ENCODE data around the gene REM1. TPM values are rescaled to one million over a fixed set of nuclear protein-coding genes. Genes with fewer than 3 reads are reported as not detected.
"Not testable (repeated sequence)": the region's sequence is repeated elsewhere in the genome, so short reads cannot be mapped to it uniquely, and the experiment has no call there.

The REM1 gene
- polyA plus RNA-seq, 2 donors = 0.31 to 0.60 TPM

- H3K27me3 ChIP-seq (ENCODE audit: control insufficient read depth in 1 of 2, insufficient read depth in 2 of 2, low read length in 2 of 2); H3K4me1 ChIP-seq (ENCODE audit: control insufficient read depth in 2 of 2, insufficient read depth in 2 of 2, low read length in 1 of 2); H3K9me3 ChIP-seq (ENCODE audit: control insufficient read depth in 2 of 2, insufficient read depth in 1 of 2, low read depth in 1 of 2, low read length in 1 of 2); H3K4me3 ChIP-seq (ENCODE audit: low read depth in 1 of 2, low read length in 2 of 2); H3K36me3 ChIP-seq (ENCODE audit: control insufficient read depth in 2 of 2, insufficient read depth in 2 of 2, low read length in 1 of 2); H3K27ac ChIP-seq (ENCODE audit: low read depth in 2 of 2, low read length in 1 of 2): not testable (repeated sequence)
- WGBS, 2 donors = 33 to 34% methylated on average over 20 of the region's 20 CpGs
Measured at GRCh38 chr20:31502884-31503673, 28.0 kb downstream of the REM1 start.

- Histone ChIP-seq H3K27me3 (ENCODE audit: control insufficient read depth in 1 of 2, insufficient read depth in 2 of 2, low read length in 2 of 2) (no peaks in the 10 kb centered on the region), H3K4me1 (ENCODE audit: control insufficient read depth in 2 of 2, insufficient read depth in 2 of 2, low read length in 1 of 2) (no peaks in the 10 kb centered on the region), H3K27ac (ENCODE audit: low read depth in 2 of 2, low read length in 1 of 2) (no peak overlapping the region), H3K36me3 (ENCODE audit: control insufficient read depth in 2 of 2, insufficient read depth in 2 of 2, low read length in 1 of 2) (no peaks in the 10 kb centered on the region), H3K4me3 (ENCODE audit: low read depth in 1 of 2, low read length in 2 of 2) (no peak overlapping the region), H3K9me3 (ENCODE audit: control insufficient read depth in 2 of 2, insufficient read depth in 1 of 2, low read depth in 1 of 2, low read length in 1 of 2) (peaks cover 0 to 2% of the 10 kb centered on the region in 2 donors)
- 82 to 86% methylated on average over 1 of the region's 1 CpG for WGBS, 2 donors
Measured at GRCh38 chr20:31505903-31506302, 30.8 kb downstream of the REM1 start.

- Histone ChIP-seq H3K36me3 (ENCODE audit: control insufficient read depth in 2 of 2, insufficient read depth in 2 of 2, low read length in 1 of 2) (no peaks in the 10 kb centered on the region), H3K9me3 (ENCODE audit: control insufficient read depth in 2 of 2, insufficient read depth in 1 of 2, low read depth in 1 of 2, low read length in 1 of 2) (peaks cover 0 to 2% of the 10 kb centered on the region in 2 donors), H3K4me3 (ENCODE audit: low read depth in 1 of 2, low read length in 2 of 2) (no peak overlapping the region), H3K27me3 (ENCODE audit: control insufficient read depth in 1 of 2, insufficient read depth in 2 of 2, low read length in 2 of 2) (no peaks in the 10 kb centered on the region), H3K27ac (ENCODE audit: low read depth in 2 of 2, low read length in 1 of 2) (no peak overlapping the region), H3K4me1 (ENCODE audit: control insufficient read depth in 2 of 2, insufficient read depth in 2 of 2, low read length in 1 of 2) (no peaks in the 10 kb centered on the region)
- 83% methylated on average over 5 of the region's 5 CpGs for WGBS, 2 donors
Measured at GRCh38 chr20:31508517-31509244, 33.6 kb downstream of the REM1 start.

- Histone ChIP-seq H3K4me3 (ENCODE audit: low read depth in 1 of 2, low read length in 2 of 2) (peak within 1 kb of the TSS; percentile 90 to 96), H3K4me1 (ENCODE audit: control insufficient read depth in 2 of 2, insufficient read depth in 2 of 2, low read length in 1 of 2) (peaks cover 10 to 28% of the 10 kb centered on the region in 2 donors), H3K36me3 (ENCODE audit: control insufficient read depth in 2 of 2, insufficient read depth in 2 of 2, low read length in 1 of 2) (no peaks in the 10 kb centered on the region), H3K9me3 (ENCODE audit: control insufficient read depth in 2 of 2, insufficient read depth in 1 of 2, low read depth in 1 of 2, low read length in 1 of 2) (no peaks in the 10 kb centered on the region), H3K27me3 (ENCODE audit: control insufficient read depth in 1 of 2, insufficient read depth in 2 of 2, low read length in 2 of 2) (no peaks in the 10 kb centered on the region), H3K27ac (ENCODE audit: low read depth in 2 of 2, low read length in 1 of 2) (peak within 1 kb of the TSS; percentile 41 to 89)
- 0 to 1% methylated on average over 77 to 86 of the region's 86 CpGs for WGBS, 2 donors
Measured at GRCh38 chr20:31514154-31515071, 39.3 kb downstream of the REM1 start, which contains the start of gene HM13. HM13 (plus strand) TSS chr20:31514442; CDS start chr20:31514552, 110 bp downstream.

- Histone ChIP-seq H3K4me3 (ENCODE audit: low read depth in 1 of 2, low read length in 2 of 2) (peak overlapping the region; percentile 90 to 96), H3K27ac (ENCODE audit: low read depth in 2 of 2, low read length in 1 of 2) (peak overlapping the region; percentile 41 to 89), H3K4me1 (ENCODE audit: control insufficient read depth in 2 of 2, insufficient read depth in 2 of 2, low read length in 1 of 2) (peaks cover 10 to 28% of the 10 kb centered on the region in 2 donors), H3K36me3 (ENCODE audit: control insufficient read depth in 2 of 2, insufficient read depth in 2 of 2, low read length in 1 of 2) (no peaks in the 10 kb centered on the region), H3K27me3 (ENCODE audit: control insufficient read depth in 1 of 2, insufficient read depth in 2 of 2, low read length in 2 of 2) (no peaks in the 10 kb centered on the region), H3K9me3 (ENCODE audit: control insufficient read depth in 2 of 2, insufficient read depth in 1 of 2, low read depth in 1 of 2, low read length in 1 of 2) (no peaks in the 10 kb centered on the region)
- 10 to 14% methylated on average over 4 of the region's 4 CpGs for WGBS, 2 donors
Measured at GRCh38 chr20:31515072-31515774, 40.1 kb downstream of the REM1 start.

GRCh38 chr20:31515775-31516107 lies 40.7 kb downstream of the REM1 start:
- H3K36me3 ChIP-seq (ENCODE audit: control insufficient read depth in 2 of 2, insufficient read depth in 2 of 2, low read length in 1 of 2) = no peaks in the 10 kb centered on the region
- peak overlapping the region; percentile 35 to 62 for H3K27ac ChIP-seq (ENCODE audit: low read depth in 2 of 2, low read length in 1 of 2)
- peaks cover 10 to 28% of the 10 kb centered on the region in 2 donors for H3K4me1 ChIP-seq (ENCODE audit: control insufficient read depth in 2 of 2, insufficient read depth in 2 of 2, low read length in 1 of 2)
- H3K4me3 ChIP-seq (ENCODE audit: low read depth in 1 of 2, low read length in 2 of 2) = peak overlapping the region; percentile 90 to 96
- no peaks in the 10 kb centered on the region for H3K9me3 ChIP-seq (ENCODE audit: control insufficient read depth in 2 of 2, insufficient read depth in 1 of 2, low read depth in 1 of 2, low read length in 1 of 2)
- 59 to 78% methylated on average over 3 of the region's 3 CpGs for WGBS, 2 donors
- H3K27me3 ChIP-seq (ENCODE audit: control insufficient read depth in 1 of 2, insufficient read depth in 2 of 2, low read length in 2 of 2) = no peaks in the 10 kb centered on the region

GRCh38 chr20:31516166-31516565 lies 41.1 kb downstream of the REM1 start:
- Histone ChIP-seq H3K36me3 (ENCODE audit: control insufficient read depth in 2 of 2, insufficient read depth in 2 of 2, low read length in 1 of 2) (no peaks in the 10 kb centered on the region), H3K4me1 (ENCODE audit: control insufficient read depth in 2 of 2, insufficient read depth in 2 of 2, low read length in 1 of 2) (peaks cover 10 to 28% of the 10 kb centered on the region in 2 donors), H3K9me3 (ENCODE audit: control insufficient read depth in 2 of 2, insufficient read depth in 1 of 2, low read depth in 1 of 2, low read length in 1 of 2) (no peaks in the 10 kb centered on the region), H3K27me3 (ENCODE audit: control insufficient read depth in 1 of 2, insufficient read depth in 2 of 2, low read length in 2 of 2) (no peaks in the 10 kb centered on the region), H3K27ac (ENCODE audit: low read depth in 2 of 2, low read length in 1 of 2) (peak overlapping the region; percentile 35 to 79), H3K4me3 (ENCODE audit: low read depth in 1 of 2, low read length in 2 of 2) (peak overlapping the region in 1 of 2 donors; percentile 90)
- WGBS, 2 donors = 76 to 90% methylated on average over 4 of the region's 4 CpGs

- 74 to 86% methylated on average over 2 of the region's 2 CpGs for WGBS, 2 donors
- no peaks in the 10 kb centered on the region for H3K27me3 ChIP-seq (ENCODE audit: control insufficient read depth in 1 of 2, insufficient read depth in 2 of 2, low read length in 2 of 2)
- peak overlapping the region; percentile 26 to 79 for H3K27ac ChIP-seq (ENCODE audit: low read depth in 2 of 2, low read length in 1 of 2)
- H3K4me1 ChIP-seq (ENCODE audit: control insufficient read depth in 2 of 2, insufficient read depth in 2 of 2, low read length in 1 of 2) = peaks cover 10 to 28% of the 10 kb centered on the region in 2 donors
- peak overlapping the region in 1 of 2 donors; percentile 21 for H3K4me3 ChIP-seq (ENCODE audit: low read depth in 1 of 2, low read length in 2 of 2)
- H3K9me3 ChIP-seq (ENCODE audit: control insufficient read depth in 2 of 2, insufficient read depth in 1 of 2, low read depth in 1 of 2, low read length in 1 of 2) = no peaks in the 10 kb centered on the region
- no peaks in the 10 kb centered on the region for H3K36me3 ChIP-seq (ENCODE audit: control insufficient read depth in 2 of 2, insufficient read depth in 2 of 2, low read length in 1 of 2)
Measured at GRCh38 chr20:31516651-31517050, 41.6 kb downstream of the REM1 start.

- Histone ChIP-seq H3K27ac (ENCODE audit: low read depth in 2 of 2, low read length in 1 of 2) (peak overlapping the region; percentile 26 to 79), H3K27me3 (ENCODE audit: control insufficient read depth in 1 of 2, insufficient read depth in 2 of 2, low read length in 2 of 2) (no peaks in the 10 kb centered on the region), H3K36me3 (ENCODE audit: control insufficient read depth in 2 of 2, insufficient read depth in 2 of 2, low read length in 1 of 2) (no peaks in the 10 kb centered on the region), H3K4me1 (ENCODE audit: control insufficient read depth in 2 of 2, insufficient read depth in 2 of 2, low read length in 1 of 2) (peaks cover 10 to 28% of the 10 kb centered on the region in 2 donors), H3K4me3 (ENCODE audit: low read depth in 1 of 2, low read length in 2 of 2) (no peak overlapping the region), H3K9me3 (ENCODE audit: control insufficient read depth in 2 of 2, insufficient read depth in 1 of 2, low read depth in 1 of 2, low read length in 1 of 2) (no peaks in the 10 kb centered on the region)
- WGBS, 2 donors = 52 to 60% methylated on average over 4 of the region's 4 CpGs
Measured at GRCh38 chr20:31517373-31517772, 42.3 kb downstream of the REM1 start.
